Measurements from ENCODE around the gene CDYL.

The CDYL gene

DNA sequence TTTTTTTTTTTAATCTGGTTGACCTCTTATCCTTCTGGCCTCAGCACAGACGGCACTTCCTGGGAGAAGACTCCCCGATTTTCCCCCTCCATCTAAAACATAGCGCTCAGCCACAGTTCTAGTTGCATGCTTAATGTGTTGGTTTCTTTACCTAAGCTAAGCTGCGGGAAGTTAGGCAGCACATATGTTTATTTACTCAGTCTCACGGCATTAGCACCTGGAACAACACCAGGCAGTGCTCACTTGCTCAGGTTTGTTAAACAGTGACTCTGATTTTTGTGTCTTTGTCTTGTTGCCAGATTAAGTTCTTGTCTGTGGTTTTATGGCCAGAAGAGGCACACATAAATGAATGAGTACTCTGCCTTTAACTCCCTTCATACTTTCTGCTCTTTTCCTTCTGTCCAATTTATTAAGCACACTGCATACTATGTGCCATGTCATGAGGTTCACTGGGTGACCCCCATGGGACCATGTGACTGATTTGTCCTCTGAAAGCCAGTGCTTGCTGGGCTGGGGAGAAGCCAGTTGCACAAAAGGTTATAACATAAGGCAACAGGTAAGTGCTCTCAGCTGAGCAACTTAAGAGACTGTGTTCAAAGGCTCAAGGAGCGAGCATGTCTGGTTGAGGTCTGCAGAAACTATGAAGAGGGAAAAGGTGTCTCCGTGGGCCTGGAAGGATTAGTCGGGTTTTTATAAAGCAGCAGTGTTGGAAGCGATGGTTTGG is 134.0 kb downstream of the CDYL start:
- DNase-seq, result no peak

DNA sequence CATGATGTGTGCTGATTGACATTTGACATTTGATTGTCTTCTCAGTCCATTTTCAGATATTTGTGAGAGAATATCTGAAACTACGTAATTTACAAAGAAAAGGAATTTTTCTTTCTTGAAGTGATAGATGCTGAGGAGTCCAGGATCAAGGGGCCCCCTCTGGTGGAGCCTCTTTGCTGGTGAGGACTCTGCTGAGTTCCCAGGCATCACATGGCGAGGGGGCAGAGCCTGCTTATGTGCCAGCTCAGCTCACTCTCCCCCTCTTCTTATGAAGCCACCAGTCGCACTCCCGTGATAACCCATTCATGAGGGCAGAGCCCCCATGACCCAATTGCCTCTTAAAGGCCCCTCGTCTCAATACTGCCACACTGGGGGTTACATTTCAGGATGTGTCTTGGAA is 136.4 kb downstream of the CDYL start:
- DNase-seq, result no peak

DNA sequence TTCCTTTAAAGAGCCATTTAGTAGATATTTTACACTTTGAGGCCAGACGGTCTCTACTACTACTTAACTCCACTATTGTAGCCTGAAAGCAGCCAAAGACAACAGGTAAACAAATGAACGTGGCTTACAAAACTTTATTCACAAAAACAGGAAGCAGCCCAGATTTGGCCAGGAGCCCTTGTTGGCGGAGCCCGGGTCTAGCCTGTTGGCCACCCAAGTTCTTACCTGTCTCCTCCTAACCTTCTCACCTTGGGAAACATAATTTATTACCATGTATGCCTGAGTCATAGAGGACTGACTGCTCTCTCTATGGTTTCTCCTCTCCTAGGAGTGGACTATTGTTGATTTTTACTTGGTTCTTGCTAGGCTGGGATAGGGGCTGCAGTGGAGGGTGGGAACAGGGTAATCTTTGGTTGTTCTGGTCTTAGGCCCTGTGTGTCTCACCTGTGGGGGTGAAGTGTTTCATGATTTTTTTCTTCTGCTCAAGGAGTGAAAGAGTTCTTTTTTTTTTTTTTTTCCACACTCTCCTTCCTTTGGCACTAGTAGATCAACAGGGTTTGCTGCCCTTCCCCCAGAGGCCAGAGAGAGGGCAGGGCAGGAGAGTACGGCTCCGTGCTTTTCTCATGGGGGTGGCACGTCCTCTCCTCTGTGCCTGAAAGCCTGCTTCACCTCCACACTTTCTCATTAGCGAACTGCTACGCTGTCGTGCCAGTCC is 137.7 kb downstream of the CDYL start:
- no peak for DNase-seq

DNA sequence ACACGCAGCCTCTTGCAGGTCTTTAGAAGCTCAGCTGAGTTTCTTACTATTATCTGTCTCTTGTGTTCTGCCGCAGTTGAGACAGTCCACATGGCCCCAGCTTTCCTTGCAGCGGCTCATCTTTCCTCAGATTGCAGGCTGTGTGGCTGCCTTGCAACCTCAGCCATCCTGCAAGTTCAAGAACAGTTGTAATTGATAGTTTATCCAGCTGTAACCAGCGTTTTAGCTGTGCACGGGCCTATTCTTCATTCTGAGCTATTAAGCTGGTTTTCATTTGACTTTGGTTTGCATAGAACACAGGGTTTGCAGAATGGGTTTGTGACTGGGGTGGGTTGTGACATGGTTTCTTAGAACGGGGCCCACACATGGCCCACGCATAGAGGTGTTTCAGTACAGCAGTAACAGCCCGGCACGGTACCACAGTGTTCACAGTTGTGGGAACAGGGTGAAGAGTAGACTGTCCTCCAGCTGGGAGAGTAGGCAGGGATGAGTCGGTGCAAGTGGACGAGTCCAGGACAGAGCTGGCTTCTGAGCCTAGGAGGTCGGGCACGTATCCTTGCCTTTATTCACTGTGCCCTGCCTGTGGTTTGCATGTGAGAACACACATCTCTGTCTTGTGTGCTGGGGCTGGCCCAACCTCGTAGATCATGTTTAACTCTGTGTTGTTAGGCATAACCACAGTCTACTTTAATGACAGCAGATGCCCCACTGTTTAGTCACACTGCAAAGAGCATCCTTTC is 138.4 kb downstream of the CDYL start:
- no peak for DNase-seq

DNA sequence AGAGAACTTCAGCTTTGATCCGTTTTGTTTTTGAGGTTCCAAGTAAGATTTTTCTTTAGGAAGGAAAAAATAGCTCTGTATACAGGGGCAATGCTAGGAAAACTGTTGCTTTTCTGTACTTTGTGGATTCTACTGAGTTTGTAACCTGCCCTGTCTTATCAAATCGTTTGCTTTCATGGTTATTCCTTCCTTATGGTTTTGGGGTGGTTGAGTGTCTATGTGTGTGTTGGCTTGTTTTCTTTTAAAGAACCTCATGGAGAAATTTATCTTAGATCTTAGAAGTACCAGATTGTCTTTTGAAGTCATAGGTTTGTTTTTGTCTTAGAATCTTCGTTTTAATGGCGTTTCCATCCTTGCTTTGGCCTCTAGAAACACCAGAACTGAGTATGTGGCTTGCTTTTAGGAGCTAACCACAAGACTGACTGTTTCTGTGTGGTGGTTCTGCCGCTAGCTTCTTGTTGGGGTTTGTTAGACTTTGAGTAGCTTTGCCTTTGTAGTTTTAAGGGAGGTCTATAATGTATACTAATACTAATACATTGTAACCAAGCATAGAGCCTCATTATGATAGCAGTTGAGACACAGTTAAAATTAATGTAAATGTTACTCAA is 140.9 kb downstream of the CDYL start:
- DNase-seq, result no peak

DNA sequence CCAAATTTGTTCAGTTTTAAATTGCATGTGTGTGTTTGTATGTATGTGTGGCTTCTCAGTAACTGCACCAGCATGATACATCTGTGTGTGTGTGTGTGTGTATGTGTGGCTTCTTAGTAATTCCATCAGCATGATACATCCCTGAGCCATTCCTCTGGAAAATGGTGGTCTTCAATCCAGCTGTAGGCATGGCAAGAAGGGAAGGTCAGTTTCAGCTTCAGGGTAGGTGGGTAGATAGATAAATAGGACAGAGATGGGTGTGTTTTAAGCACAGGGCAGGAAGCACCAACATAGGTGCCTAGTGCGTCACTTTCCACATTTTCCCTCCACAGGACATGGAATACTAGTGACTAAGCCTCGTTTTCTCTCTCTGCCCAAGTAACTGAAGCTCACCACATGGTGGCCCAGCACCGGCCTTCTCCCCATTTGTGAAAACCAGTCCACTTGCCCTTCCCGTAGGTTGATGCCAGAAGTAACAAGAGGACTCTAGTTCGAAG is 144.8 kb downstream of the CDYL start:
- no peak for DNase-seq

DNA sequence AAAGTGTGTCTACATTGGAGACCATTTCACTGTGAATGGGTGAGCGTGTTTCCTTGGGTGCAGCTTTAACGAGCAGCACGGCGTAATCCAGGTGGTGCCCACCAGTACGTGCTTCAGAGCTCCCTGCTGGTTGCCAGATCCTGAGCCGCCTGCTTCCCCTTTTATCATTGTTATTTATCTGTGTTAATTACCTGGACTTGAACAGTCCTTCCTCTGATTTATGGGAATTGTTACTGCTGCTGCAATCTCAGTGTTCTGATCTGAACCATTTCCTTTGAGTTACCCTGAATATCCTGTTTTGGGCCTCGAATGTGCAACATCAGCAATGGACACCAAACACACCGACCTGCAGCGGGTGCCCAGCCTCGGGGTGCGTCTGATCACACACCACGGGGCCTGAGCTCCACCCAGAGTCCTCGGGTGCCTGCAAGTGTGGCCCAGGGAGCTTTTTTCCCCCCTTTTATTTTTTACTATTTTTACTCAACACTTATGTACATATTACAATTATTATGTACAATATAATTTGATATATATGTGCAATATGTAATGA is 146.4 kb downstream of the CDYL start:
- no peak for DNase-seq

DNA sequence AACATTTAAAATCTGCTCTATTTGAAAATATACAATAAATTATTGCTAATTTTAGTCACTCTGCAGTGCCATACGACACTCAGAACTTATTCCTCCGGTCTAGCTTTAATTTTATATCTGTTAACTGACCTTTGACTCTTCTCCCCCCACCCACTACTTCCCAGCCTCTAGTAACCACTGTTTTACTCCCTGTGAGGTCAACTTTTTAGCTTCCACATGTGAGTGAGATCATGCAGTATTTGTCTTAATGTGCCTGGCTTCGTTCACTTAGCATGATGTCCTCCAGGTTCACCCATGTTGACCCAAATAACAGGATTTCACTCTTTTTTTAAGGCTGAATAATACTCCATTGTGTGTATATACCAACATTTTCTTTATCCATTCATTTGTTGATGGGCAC is 146.9 kb downstream of the CDYL start:
- no peak for DNase-seq

DNA sequence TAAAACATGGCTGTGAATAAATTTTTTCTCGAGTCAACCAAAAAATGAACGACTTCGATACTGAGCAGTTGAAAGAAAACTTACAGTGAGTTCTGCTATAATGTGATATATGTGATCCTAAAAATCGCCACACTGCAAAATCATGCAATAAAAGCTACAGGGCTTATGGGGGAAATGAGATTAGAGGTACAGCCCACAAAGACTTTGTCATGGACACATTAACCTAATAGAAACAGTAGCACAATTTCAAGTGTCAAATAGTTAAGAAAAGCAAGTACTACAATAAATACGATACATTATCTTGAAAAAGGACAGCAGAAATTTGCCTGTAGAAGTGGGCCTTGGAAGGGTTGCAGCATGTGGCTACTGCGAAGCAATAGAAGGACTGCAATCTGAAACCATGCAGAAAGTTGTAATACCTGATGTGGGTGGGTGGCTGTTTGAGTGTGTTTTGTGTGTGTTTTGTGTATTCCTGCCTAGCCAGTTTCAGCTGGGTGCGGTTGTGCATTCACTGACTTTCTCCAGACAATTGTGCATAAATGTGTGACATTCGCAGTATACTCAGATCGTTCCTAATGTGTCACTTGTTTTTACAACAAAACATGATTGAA is 148.6 kb downstream of the CDYL start:
- DNase-seq, result no peak

DNA sequence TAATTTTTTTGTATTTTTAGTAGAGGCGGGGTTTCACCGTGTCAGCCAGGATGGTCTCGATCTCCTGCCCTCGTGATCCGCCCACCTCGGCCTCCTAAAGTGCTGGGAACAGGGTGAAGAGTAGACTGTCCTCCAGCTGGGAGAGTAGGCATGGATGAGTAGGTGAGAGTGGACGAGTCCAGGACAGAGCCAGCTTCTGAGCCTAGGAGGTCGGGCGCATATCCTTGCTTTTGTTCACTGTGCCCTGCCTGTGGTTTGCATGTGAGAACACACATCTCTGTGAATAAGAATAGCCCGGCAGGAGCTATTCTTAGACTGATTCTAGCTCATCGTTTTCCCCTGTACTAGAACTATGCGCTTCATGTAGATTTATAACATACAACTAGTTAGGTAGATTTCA is 149.4 kb downstream of the CDYL start:
- no peak for DNase-seq

DNA sequence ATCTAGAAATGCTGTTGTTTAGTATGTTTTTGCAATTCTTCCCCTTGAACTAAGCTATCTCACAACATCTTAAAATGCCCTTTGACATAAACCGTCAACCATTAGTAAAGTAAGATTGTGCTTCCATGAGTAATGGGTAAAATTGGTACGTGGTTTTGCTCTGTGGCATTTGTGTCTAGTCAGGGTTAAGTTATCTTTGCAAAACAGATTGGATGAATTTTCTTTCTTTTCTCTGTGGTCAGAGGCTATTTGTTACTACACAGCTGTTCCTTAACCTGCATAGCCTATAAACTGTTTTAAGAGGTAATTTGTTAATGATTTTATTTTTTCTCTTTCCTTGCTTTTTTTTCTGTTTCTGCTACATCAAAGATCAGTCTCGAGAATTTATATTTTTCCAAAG is 152.2 kb downstream of the CDYL start:
- no peak for DNase-seq

DNA sequence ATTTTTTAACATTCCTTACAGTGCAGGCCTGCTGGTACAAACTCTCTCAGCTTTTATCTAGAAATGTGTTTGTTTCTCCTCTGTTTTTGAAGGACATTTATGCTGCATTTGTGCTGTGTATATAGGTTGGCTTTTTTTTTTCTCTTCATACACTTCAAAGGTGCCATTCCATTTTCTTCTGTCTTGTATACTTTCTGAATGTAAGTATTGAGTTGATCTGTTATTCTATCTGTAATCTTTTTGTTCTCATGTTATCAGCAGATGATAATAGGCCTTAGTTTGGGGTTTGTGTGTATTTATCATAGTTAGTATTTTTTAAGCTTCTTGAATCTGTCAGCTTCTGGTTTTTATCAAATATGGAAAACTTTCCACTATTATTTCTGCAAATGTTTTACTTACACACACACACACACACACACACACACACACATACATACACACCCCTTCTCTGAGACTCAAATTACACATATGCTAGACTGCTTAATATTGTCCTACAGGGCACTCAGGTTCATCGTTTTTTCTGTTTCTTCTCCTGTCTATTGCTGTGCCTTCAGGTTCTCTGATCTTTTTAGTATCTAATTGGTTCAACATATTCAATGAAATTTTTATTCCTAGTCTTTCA is 153.0 kb downstream of the CDYL start:
- DNase-seq, result no peak

DNA sequence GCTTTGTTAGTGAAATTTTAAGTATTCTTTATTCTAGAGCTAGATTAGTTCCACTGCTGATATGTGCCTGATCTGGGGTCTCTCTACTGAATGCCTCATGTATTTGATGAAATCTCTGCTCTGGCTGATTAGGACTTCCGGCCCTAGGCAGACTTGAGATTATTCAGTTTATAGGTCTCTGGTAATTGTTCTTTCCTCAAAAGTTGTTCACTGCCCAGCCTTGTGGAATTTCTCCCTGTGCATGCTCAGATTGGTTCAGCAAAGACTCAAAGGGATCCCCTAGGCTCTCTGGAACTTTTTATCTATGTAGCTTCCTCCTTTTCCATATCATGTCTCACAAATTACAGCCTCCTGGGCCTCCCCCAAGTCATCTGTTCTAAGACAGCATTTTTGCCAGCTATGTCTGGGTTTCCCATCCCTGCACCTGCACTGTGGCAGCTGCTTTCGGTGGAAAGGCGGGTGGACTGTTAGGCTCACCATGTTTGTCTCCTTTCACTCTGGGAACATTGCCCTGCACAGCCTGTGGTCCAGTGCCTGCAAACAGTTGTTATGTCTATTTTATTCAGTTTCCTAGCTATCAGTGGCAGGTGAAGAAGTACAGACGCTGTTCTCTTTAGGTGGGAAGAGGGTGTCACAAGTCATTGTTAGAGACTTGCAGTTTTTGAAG is 154.0 kb downstream of the CDYL start:
- no peak for DNase-seq

DNA sequence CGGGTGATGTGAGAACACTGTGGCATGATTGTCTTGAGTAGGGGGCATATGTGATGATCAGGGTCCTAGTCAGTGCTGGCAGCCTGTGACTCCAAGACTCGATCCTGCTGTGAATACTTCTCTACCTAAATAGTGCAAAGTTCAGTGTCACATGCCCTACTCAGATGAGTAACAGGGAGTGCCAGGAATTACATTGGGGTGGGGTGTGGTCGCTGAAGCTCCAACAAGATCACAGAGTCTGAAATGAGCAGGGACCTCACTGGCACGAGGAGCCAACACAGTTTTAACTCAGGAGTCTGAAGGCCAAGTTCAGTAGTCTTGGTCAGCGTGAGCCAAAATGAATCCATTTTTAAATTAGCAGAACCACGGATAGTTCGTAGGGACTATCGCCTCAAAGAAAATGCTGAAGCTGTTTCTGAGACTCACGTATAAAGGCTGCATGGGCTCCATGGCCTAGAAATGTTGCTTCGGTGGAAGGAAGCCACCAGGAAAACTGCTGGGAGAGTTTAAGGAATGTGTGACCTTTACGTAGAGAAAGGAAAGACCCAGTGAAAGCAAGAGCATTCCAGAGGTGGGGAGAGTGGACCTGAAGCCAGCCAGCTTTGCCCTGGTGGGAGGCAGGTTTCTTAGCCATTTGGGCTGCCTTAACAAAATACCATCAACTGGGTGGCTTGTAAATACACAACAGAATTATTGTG is 155.5 kb downstream of the CDYL start:
- no peak for DNase-seq

DNA sequence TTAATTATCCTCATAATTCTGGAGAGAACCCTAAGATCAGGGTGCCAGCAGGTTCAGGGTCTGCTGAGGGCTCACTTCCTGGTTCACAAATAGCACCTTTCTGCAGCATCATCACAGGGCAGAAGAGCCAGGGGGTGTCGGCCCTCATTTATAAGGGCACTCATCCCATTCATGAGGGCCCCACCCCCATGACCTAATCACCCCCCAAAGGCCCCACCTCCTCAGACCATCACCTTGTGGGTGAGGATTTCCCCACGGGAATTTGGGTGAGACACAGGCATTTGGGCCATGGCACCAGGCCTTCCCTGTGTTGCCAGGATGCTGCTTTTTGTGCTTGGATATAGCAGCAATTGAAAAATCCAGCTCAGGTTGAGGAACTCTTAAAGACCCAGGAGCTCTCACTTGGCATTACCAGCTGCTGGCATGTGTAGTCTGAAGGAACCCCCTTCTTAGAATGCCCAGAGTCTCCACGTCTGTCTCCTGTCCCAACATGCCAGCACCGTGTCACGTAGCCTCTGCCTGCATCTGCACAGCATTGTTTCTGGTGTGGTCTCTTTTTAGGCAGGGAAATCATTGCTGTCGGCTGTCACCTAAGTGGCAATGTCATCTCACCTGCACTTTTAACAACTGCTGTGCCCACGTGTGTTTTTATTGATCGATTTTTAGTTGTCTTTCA is 156.2 kb downstream of the CDYL start:
- no peak for DNase-seq

DNA sequence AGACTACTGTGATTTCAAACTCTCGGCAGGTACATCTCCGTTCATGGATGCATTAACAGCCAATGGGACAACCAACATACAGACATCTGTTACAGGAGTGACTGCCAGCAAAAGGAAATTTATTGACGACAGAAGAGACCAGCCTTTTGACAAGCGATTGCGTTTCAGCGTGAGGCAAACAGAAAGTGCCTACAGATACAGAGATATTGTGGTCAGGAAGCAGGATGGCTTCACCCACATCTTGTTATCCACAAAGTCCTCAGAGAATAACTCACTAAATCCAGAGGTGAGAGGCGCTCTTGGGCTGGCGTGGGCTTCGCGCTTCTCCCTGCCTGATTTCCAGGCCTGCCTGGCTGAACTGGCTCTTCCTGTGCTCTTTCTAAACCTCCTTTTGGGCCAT is 159.3 kb downstream of the CDYL start:
- DNase-seq, result no peak

DNA sequence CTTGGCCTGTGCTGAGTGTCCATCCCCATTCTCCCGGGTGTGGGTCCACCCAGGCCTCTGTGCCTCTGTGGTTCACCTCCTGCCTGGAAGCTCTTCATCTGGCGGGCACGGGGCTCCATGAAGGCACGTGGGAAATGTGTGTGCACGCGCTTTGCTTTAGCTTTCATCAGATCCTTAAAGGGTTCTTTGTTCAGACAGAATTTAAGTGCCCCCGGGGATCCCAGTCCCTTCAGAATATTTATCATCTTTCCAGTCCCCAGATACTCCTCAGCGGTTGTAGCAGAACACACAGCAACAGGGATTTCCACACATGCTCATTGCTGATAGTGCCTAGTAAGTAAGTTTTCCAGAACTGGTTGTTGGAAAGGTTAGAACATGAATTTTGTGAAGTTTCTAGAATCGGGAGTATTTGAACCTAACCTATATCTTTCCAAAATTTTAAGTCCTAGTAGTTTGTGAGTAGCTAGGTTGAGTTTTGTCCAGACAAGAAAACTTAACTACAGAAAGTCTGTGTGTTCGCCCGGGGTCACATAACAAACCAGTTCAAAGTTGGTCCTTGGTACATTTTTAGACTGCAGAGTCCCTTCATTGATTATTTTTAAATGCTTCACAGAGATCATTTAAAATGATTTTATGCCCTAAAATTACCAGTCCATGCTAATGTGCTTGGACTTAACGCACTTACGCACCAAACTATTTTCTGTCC is 159.9 kb downstream of the CDYL start:
- DNase-seq, result no peak

DNA sequence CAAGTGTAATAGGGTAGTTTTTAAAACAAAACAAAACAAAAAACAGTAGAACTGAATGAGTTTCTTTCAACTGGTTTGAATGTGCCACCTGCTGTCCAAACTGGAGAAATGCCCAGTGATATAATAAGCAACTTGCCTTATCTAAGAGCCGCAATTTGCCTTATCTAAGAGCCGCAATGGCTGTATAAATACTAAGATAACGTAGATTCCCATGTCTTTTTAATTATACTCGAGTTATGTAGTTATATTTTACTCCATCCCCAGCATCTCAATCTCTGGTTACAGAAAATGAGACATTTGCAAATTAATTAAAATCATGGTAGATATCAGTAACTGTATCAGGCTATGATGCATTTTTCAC is 160.5 kb downstream of the CDYL start:
- DNase-seq, result no peak

DNA sequence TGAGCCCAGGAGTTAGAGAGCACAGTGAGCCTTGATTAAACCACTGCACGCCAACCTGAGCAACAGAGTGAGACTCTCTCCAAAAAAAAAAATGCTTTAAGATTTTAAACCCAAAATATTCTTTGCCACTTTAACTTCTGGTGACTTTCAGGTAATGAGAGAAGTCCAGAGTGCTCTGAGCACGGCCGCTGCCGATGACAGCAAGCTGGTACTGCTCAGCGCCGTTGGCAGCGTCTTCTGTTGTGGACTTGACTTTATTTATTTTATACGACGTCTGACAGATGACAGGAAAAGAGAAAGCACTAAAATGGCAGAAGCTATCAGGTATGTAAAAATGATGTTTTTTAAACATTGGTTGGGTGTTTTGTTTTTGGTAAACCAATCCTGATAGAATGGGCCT is 161.2 kb downstream of the CDYL start:
- DNase-seq, result no peak

DNA sequence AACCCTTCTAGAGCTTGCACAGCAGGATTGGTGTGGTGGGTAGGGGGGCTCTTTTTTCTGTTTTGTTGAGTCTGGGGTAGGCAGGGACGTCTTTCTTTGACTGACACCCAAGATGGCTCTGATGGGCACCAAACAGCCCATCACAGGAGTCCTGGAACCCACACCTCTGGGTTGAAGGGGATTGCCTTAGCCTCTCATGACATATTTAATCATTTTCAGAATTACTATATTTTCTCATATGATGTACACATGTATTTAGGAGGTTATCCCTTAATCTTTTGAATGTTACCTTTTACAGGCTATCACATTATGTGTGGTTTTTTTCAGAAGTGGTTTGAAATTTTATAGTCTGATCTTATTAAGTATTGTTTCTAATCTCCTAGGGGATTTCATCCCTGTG is 163.0 kb downstream of the CDYL start:
- DNase-seq, result no peak

All from effector CD4-positive, alpha-beta T cell (primary cell).